AG04449 (cell line): ENCODE results near the gene USP7.

Experiments used
- CTCF ChIA-PET: fragments of 350-600 bp; formaldehyde crosslinking; extraction: SDS; loops from one replicate; lab custom pipeline; 2021; ENCODE audit warnings: antibody characterized with exemption; lab: Yijun Ruan, JAX
- POLR2A ChIA-PET: fragments of 400-600, 350-600 bp; formaldehyde crosslinking; extraction: SDS; loops from one replicate; lab custom pipeline; 2020; ENCODE audit warnings: antibody characterized with exemption, inconsistent platforms; lab: Yijun Ruan, JAX
- DNase-seq: peaks from one replicate; pipeline ENCODE4 v3.0.0-alpha.2; 2010; ENCODE audit warnings: low read depth, low spot score
- H3K4me3 ChIP-seq: 2 replicates; pipeline ENCODE4 v1.5.1; 2011; ENCODE audit warnings: low read depth, mild to moderate bottlenecking, control low read depth, low read length
- TF ChIP-seq, protein P1 (sequence below): IDR thresholded peaks from one replicate; pipeline ENCODE4 v1.5.1; 2011; ENCODE audit warnings: mild to moderate bottlenecking, moderate library complexity, low read length, control low read depth, inconsistent platforms; ENCODE audit not compliant: insufficient read depth; ENCODE audit errors: missing control alignments

USP7 gene

DNA sequence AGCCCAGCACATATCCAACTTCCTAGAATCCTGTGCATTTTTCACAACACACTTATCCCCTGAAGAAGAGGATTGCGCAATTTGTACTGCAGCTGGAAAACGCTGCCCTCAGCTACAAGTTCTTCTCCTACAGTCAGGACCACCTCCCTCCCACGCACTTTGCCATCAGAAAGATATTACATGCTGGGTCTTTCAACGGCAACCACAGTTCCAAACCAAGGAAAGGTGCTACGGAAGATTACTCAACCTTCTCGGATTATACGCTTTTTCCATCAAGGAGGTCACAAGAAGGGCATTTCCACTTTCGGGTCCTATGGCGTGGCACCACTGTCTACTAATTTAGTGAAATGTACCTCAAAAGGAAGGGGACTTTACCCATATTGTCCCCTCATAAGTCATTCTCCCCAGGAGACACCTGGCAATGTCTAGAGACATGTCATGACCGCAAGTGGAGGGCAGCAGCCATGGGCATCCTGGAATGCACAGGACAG, 35.2 kb downstream of the USP7 start:
- H3K4me3 ChIP-seq: no peak overlapping the region
- no peak for DNase-seq
- TF ChIP-seq, protein P1, sequence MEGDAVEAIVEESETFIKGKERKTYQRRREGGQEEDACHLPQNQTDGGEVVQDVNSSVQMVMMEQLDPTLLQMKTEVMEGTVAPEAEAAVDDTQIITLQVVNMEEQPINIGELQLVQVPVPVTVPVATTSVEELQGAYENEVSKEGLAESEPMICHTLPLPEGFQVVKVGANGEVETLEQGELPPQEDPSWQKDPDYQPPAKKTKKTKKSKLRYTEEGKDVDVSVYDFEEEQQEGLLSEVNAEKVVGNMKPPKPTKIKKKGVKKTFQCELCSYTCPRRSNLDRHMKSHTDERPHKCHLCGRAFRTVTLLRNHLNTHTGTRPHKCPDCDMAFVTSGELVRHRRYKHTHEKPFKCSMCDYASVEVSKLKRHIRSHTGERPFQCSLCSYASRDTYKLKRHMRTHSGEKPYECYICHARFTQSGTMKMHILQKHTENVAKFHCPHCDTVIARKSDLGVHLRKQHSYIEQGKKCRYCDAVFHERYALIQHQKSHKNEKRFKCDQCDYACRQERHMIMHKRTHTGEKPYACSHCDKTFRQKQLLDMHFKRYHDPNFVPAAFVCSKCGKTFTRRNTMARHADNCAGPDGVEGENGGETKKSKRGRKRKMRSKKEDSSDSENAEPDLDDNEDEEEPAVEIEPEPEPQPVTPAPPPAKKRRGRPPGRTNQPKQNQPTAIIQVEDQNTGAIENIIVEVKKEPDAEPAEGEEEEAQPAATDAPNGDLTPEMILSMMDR: no peak
- POLR2A ChIA-PET: interaction anchor here (0.6 kb wide), 1 partner anchor 1934 kb away, joined by 6 read pairs; no protein-coding TSS in a partner anchor
- CTCF ChIA-PET: interaction anchor here (0.7 to 1.5 kb wide), 3 partner anchors 23 to 80 kb away, joined by 3 to 5 read pairs (median 3); no protein-coding TSS in a partner anchor

DNA sequence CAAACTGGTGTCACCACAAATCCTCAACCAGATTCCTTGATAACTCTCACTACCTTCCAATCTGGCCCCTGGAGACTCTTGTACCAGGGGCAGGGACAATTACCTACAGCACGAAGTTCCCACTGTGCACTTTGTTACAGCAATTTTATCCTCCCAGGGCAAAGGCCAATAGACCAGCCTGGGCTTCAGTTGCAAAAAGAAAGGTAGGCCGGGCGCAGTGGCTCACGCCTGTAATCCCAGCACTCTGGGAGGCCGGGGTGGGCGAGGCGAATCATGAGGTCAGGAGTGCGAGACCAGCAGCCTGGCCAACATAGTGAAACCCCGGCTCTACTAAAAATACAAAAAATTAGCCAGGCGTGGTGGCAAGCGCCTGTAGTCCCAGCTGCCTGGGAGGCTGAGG, 36.9 kb downstream of the USP7 start:
- no peak for DNase-seq
- TF ChIP-seq, protein P1: no peak
- no peak overlapping the region for H3K4me3 ChIP-seq
- CTCF ChIA-PET: no interaction called here
- POLR2A ChIA-PET: no interaction called here

DNA sequence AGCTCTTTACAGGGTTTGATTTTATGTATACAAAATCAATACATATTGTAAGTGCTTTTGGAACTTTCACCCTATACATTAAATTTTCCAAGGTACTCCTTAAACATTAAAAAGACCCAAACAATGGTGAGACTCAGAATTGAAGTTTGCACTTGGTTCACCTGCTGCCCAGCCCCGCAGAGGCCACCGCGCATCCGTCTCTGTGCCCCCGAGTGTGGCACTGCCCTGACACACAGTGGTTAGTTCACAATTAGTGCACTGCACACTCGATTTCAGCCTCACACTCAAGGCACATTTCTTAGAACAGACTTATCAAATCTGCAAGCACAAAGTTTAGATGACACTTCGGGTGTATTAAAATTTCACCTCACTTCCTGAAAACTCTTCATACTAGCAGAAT, 38.3 kb downstream of the USP7 start:
- no peak overlapping the region for H3K4me3 ChIP-seq
- POLR2A ChIA-PET: no interaction called here
- TF ChIP-seq, protein P1: no peak
- no peak for DNase-seq
- CTCF ChIA-PET: interaction anchor here (0.9 to 1.0 kb wide), 2 partner anchors 9 to 14 kb away, joined by 3 to 5 read pairs; no protein-coding TSS in a partner anchor

DNA sequence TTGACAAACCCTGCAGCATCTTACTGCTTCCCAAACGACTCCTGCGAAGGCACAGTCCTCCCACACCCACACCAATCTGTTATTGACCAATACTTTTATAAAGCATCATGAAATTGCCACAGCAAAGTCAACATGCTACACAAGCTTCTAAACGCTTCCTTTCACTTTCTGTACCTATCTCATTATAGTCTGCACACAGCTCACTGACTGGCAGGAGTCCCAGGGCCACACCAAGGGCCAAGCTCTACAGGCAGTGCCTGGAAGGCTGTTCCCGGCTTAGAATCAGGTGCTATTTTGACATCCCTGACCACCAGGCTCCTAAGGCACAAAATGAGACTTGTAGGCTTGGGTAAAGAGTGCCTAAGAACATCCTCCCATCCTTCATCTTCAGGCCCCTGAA, 39.5 kb downstream of the USP7 start:
- no peak for DNase-seq
- POLR2A ChIA-PET: no interaction called here
- CTCF ChIA-PET: no interaction called here
- no peak overlapping the region for H3K4me3 ChIP-seq
- TF ChIP-seq, protein P1: no peak

DNA sequence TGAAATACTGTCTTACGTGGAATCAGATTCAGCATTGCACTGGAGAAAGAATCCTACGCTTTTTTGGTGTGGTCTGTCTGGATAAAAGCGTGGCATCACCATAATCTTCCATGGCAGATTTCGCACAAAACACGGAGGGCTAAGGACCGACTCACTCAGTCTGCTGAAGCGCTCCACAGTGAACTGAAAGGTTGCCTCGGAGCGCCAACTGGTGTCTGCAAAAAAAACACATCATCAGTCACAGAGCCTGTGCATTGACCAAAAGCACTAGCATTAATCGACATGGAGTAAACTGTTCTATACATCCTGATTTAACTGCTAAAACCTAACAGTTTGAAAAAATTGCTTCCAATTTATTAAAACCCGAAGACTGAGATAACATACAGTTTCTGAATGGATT, 40.5 kb downstream of the USP7 start:
- H3K4me3 ChIP-seq: no peak overlapping the region
- CTCF ChIA-PET: interaction anchor here (1.0 to 1.2 kb wide), 2 partner anchors 18 to 85 kb away, joined by 4 to 5 read pairs; no protein-coding TSS in a partner anchor
- TF ChIP-seq, protein P1: no peak
- POLR2A ChIA-PET: no interaction called here
- DNase-seq: no peak

DNA sequence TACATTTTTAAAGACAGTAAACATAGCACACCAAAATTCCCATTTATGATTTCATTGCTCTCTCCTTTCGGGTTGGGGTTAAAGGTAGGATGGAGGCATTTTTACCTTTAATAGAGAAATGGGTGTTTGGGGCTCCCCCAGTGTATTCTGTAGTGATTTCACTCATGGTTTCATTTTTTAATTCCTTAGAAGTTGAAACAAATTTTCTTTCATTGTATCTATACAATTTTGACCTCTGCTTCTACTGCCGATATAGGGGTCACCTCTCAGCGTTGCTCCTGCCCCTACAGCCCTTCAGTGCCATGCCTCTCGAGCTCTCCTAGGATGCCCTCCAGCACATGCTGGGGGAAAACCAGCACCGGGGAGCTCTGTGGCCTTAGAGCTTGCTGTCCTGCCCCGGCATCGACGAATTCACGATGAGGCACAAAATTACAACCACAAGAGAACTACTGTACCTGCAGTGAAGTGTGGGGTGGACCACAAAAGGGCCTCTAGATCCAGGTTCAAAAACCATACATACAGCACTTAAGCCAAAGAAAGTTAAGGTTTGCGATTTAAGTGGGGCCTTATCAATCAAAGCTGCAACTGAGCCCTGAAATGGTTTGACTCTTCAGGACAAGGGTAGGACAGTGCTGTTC, 42.2 kb downstream of the USP7 start:
- no peak for DNase-seq
- TF ChIP-seq, protein P1: no peak
- H3K4me3 ChIP-seq: no peak overlapping the region
- POLR2A ChIA-PET: no interaction called here
- CTCF ChIA-PET: interaction anchor here (1.3 kb wide), 1 partner anchor 15 kb away, joined by 3 read pairs; no protein-coding TSS in a partner anchor
